IPS-18c (cell line): ENCODE data around the gene ZMYM1.
A peak's percentile ranks its signal among the peaks of the same experiment; 100 is the strongest.
"Not testable (repeated sequence)": the region's sequence is repeated elsewhere in the genome, so short reads cannot be mapped to it uniquely, and the experiment has no call there.

ENCODE experiments used
- H3K4me3 ChIP-seq: 2 replicates; pipeline ENCODE4 v1.7.0; 2013; ENCODE audit warnings: low read depth, mild to moderate bottlenecking, low read length, moderate library complexity; ENCODE audit not compliant: insufficient read depth
- H3K9me3 ChIP-seq: one replicate; pipeline ENCODE4 v1.6.1; 2013; ENCODE audit warnings: mild to moderate bottlenecking, low read length, moderate library complexity; ENCODE audit not compliant: control insufficient read depth, insufficient read depth

The ZMYM1 gene

DNA sequence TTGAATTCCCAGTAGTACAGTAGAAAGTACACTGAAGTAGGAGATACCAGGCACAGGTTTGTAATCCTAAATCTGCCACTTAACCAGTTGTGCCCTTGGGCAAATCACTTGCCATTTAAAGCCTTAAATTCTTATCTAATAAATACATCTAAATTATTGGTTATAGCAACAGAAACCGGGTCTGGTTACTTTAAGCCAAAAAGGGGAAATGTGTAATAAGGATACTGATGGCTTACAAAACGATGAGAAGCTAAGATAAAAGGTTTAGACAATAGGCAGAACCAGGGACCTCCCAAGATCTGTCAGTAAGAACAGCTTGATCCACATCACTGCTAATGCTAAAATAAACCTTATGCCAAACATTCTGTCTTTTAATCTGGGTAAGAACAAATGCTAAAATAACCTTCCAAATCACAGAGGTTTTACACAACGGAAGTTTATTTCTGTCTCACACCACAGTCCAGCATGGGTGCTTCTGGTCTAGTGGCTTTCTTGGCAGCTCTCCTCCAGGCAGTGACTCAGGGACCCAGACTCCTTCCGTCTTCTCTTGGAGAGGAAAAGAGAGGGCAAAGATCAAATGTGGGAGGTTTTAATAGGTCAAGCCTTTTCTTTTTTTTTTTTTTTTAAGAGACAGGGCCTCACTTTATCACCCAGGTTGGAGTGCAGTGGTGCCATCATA lies 16.5 kb upstream of the ZMYM1 start:
- peaks cover 3% of the 10 kb centered on the region for H3K9me3 ChIP-seq
- H3K4me3 ChIP-seq = no peak overlapping the region

DNA sequence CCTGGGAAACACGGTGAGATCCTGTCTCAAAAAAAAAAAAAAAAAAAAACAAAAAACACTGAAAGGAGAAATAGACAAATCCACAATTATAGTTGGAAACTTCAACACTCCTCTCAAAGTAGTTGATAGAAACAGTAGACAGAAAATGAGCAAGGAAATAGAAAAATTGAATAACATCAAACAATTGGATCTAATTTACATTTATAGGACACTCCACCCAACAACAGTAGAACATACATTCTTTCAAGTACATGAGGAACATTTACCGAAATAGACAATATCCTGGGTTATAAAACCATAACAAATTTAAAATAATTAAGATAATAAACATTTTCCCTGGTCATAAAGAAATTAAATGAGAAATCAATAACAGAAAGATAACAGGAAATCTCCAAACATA lies 14.9 kb upstream of the ZMYM1 start:
- H3K9me3 ChIP-seq = no peaks in the 10 kb centered on the region

DNA sequence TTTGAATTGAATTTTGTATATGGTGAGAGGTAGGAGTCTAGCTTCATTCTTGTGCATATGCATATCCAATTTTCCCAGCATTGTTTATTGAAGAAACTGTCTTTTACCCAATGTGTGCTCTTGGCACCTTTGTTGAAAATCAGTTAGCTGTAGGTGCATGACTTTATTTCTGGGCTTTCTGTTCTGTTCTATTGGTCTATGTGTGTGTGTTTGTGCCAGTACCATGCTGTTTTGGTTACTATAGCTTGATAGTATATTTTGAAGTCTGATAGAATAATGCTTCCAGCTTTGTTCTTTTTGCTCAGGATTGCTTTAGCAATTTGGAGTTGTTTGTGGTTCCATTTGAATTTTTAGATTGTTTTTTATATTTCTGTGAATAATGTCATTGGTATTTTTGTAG lies 9.4 kb upstream of the ZMYM1 start:
- no peak overlapping the region for H3K4me3 ChIP-seq
- H3K9me3 ChIP-seq = peaks cover 2% of the 10 kb centered on the region

More for the DNA sequence above, 14.9 kb upstream of the ZMYM1 start:
- no peak overlapping the region for H3K4me3 ChIP-seq

DNA sequence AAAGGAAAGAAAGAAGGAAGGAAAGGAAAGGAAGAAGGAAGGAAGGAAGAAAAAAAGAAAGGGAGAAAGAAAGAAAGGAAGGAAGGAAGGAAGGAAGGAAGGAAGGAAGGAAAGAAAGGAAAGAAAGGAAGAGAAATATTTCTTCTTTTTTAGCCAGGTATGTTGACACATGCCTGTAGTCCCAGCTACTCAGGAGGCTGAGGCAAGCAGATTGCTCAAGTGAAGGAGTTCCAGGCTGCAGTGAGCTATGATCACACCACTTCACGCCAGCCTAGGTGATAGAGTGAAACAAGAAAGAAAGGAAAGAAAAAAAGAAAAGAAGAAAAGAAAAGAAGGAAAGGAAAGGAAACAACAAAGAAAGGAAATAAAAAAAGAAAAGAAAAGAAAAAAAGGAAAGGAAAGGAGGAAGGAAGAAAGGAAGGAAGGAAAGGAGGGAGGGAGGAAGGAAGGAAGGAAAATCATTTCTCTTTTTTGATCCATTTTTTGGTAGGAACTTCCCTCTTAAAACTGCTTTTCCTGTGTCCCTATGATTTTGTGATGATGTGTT lies 5.8 kb upstream of the ZMYM1 start:
- H3K9me3 ChIP-seq = peaks cover 2% of the 10 kb centered on the region
- no peak overlapping the region for H3K4me3 ChIP-seq

DNA sequence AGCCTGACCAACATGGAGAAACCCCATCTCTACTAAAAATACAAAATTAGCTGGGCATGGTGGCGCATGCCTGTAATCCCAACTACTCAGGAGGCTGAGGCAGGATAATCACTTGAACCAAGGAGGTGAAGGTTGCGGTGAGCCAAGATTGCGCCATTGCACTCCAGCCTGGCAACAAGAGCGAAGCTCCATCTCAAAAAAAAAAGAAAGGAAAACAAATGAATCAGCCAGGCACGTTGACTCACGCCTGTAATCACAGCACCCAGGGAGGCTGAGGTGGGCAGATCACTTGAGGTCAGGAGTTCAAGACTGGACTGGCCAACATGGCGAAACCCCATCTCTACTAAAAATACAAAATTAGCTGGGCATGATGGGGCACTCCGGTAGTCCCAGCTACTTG lies 2.8 kb upstream of the ZMYM1 start:
- not testable (repeated sequence) for H3K9me3 ChIP-seq, H3K4me3 ChIP-seq

DNA sequence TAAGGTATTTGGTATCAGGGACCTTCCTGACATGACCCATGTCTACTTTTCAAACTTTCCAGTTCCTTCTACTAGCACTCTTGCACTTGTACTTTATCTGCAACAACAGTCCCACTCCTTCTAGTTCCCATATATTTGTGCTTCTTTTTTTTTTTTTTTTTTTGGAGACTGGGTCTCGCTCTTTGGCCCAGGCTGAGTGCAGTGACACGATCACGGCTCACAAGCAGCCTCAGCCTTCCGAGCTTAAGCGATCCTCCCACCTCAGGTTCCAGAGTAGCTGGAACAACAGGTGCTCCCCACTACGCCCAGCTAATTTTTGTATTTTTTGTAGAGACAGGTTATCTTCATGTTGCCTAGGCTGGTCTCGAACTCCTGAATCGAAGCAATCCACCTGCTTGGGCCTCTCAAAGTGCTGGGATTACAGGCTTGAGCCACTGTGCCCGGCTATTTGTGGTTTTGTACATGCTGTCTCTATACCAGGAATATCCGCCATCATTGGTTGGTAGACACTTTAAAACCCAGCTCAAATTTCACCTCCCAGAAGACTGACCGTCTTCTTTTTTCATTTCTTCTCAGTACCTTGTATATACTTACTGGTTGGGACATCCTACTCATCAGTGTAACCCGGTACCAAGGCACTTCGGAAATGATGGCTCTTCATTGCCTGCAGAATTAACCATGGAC lies 1.1 kb downstream of the ZMYM1 start:
- peak overlapping the region; percentile 81 for H3K4me3 ChIP-seq
- no peaks in the 10 kb centered on the region for H3K9me3 ChIP-seq

DNA sequence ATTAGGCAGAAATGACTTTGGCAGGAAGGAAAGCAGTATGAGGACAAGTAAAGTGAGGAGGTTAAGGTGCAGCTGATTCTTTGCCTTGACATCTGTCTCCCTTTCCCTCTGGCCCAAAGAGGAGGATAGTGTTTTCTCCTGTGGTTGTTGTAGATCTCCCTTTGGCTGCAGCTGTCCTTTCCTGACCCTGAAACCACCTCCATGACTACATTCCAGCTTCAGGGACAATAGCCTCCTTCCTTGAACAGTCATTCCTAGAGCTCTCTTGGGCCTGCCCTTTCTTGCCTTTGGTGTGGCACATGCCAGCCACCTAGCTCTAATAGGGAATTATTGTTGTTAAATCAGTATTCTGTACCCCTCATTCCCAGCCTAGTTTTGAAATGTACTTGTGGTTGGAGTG lies 6.2 kb downstream of the ZMYM1 start:
- H3K4me3 ChIP-seq = no peak overlapping the region

DNA sequence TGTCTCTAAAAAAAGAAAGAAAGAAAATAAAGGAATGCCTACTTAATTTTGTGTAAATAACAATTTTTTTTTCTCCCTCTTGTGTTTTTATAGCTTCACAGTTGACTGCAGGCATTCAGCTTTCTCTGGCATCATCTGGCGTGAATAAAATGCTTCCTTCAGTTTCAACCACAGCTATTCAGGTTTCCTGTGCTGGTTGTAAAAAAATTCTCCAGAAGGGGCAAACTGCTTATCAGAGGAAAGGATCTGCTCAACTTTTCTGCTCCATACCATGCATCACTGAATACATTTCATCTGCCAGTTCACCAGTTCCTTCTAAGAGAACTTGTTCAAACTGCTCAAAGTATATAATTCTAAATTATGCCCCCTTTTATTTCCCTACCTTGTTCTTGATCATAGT lies 18.0 kb downstream of the ZMYM1 start:
- Histone ChIP-seq H3K4me3 (no peak overlapping the region), H3K9me3 (no peaks in the 10 kb centered on the region)

More for the DNA sequence above, 6.2 kb downstream of the ZMYM1 start:
- no peaks in the 10 kb centered on the region for H3K9me3 ChIP-seq

DNA sequence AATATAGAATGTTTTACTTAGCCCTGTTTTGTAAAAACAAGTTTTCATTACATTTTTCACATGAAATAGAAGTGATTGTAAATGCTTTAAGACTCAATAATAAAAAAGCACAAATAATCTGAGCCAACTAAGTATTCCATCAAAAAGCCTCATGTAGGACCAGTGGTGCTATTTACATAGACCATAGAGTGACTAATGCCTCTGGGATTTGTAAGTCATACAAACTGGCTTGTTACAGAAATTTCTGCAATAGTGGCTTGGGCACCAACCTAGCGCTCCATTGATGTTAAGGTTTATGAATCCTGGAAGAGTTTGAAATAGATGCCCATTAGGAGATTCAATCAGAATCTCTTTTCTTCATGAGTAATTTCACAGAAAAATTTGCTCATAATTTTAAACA lies 31.9 kb downstream of the ZMYM1 start:
- H3K9me3 ChIP-seq = no peaks in the 10 kb centered on the region
- H3K4me3 ChIP-seq = no peak overlapping the region

DNA sequence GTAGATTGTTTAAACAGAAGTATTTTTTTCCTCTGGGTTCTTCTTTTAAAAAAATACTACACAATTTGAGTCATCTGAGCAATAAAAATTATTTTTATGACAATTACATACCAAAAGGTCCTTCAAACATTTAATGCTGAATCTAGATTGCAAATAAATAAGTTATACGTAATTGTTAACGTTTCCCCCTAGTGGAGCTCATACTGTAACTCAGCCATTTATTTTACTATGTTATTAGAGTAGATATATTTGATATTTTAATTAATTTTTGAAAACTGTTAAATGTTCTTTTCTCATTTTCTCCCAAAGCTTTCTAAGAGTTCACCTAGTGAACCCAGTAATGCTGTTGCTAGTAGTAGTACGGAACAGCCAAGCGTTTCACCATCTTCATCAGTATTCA lies 33.5 kb downstream of the ZMYM1 start:
- no peak overlapping the region for H3K4me3 ChIP-seq

DNA sequence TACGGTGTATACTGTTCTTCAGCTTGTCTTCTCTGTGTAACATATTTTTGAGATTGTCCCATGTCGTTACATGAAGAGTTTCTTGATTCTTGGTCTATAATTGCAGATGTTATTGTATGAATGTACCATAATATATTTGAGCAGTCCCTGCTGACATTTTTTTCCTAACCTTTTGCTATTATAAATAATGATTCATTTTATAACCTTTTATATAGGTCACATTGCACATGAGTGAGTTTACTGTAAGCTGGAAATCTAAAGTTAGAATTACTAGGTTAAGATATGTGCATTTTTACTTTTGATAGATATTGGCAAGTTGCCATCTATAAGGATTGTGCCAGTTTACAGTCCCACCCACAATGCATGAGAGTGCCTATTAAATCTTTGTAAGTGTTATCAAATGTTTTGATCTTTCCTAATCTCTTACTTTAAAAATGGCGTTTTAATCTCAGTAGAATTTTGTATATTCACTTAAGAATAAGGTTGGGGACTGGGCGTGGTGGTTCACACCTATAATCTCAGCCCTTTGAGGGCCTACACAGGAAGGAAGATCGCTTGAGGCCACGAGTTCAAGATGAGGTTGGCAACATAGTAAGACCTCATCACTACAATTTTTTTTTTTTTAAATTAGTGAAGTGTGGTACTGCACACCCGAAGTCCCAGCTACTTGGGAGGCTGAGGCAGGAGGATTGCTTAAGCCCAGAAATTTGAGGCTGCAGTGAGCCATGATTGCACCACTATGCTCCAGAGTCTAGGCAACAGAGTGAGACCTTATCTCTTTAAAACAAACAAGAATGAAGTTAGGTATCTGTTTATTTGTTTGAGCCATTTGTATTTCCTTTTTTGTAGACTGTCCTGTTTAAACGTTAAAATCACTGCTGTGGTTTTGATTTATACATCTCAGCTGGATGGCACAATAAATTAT lies 36.5 kb downstream of the ZMYM1 start:
- Histone ChIP-seq H3K4me3 (no peak overlapping the region), H3K9me3 (no peaks in the 10 kb centered on the region)

More for the DNA sequence above, 33.5 kb downstream of the ZMYM1 start:
- H3K9me3 ChIP-seq = no peaks in the 10 kb centered on the region

DNA sequence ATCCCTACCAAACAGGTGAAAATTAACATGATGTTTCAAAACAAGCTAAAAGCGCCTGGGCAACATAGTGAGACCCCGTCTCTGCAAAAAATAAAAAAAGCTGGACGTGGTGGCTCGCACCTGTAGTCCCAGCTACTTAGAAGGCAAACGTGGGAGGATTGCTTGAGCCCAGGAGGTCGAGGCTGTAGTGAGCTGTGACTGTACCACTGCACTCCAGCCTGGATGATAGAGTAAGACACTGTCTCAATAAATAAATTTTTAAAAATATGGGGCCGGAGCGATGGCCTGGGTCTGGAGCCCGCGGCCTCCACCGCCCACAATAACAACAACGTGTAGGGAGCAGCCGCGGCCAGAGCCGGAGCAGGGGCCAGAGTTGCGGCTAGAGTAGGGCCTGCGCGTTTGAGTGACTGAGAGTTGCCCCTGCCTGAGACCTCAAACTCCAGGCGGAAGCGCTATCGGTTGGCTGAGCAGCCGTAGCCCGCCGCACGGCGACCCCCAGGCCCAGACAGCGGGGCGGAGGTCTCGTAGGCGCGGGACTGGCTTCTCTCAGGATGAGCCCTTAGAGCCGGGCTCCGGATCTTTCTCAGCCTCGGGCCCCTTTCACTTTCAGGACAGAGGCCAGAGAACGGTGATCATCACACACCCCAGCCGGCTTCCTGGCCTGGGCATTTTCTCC lies 41.4 kb downstream of the ZMYM1 start:
- Histone ChIP-seq H3K9me3 (no peaks in the 10 kb centered on the region), H3K4me3 (no peak overlapping the region)

DNA sequence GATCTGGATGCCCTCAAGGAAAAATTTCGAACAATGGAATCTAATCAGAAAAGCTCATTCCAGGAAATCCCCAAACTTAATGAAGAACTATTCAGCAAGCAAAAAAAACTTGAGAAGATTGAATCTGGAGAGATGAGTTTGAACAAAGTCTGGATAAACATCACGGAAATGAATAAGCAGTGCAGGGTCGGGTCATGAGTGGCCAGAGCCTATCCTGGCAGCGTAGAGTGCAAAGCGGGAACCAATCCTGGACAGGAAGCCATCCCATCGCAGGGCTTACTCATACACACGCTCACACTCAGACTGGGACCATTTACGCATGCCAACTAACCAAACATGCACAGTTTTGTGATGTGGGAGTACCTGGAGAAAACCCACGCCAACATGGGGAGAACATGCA lies 43.1 kb downstream of the ZMYM1 start:
- no peaks in the 10 kb centered on the region for H3K9me3 ChIP-seq
- no peak overlapping the region for H3K4me3 ChIP-seq

DNA sequence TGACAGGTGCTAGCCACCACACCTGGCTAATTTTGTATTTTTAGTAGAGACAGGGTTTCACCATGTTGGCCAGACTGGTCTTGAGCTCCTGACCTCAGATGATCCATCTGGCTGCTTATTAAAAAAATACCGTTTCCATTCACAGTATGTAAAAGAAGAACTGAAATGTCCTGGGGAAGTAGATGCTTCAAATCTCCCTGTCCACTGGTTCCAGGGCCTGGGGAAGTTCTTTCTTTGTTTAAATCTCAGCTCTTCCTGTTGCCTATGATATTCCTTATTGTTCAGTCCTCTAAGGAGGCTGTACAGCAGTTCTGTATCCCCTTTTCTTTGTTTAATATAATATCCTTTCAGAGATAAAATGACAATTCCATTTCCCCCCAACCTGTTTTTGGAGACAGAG lies 47.4 kb downstream of the ZMYM1 start:
- peaks cover 7% of the 10 kb centered on the region for H3K9me3 ChIP-seq
- no peak overlapping the region for H3K4me3 ChIP-seq

DNA sequence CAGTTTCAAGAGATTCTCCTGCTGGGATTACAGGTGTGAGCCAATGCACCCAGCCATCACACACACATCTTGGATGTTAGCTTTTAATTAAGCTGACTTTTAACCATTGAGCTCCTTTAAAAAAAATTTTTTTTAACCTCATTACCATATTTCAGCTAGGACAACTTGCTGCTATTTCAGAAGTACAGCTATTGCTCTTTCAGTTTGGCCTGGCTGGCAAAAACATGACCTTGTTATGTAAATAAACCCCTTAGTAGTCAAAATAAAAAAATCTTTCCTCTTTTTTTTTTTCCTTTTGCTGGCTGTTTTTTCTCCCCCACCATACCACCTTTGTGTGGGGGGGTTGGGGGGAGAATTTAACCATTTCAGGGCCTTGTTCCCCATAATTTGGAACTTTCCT lies 49.9 kb downstream of the ZMYM1 start:
- Histone ChIP-seq H3K4me3 (no peak overlapping the region), H3K9me3 (peaks cover 7% of the 10 kb centered on the region)

DNA sequence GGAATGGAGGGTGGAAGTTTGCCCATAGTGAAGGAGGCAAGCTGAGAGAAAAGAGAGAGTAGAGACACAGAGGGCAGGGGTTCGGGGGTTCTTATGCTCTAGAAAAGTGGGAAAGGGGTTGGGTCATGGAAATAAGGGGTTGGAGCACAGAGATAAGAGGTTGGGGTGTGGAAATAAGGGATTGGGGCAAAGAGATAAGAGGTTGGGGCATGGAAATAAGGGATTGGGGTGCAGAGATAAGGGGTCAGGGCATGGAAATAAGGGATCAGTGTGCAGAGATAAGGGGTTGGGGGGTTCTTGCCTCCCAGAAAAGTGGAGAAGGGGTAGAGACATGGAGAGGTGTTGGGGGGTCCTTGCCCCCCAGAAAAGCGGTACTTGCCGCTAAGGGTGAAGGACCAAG lies 57.6 kb downstream of the ZMYM1 start:
- Histone ChIP-seq H3K9me3 (no peaks in the 10 kb centered on the region), H3K4me3 (no peak overlapping the region)

DNA sequence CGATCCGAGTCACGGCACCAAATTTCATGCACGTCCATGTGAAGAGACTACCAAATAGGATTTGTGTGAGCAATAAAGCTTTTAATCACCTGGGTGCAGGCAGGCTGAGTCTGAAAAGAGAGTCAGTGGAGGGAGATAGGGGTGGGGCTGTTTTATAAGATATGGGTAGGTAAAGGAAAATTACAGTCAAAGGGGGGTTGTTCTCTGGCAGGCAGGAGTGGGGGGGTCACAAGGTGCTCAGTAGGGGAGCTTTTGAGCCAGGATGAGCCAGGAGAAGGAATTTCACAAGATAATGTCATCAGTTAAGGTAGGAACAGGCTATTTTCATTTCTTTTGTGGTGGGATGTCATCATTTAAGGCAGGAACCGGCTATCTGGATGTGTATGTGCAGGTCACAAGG lies 58.4 kb downstream of the ZMYM1 start:
- not testable (repeated sequence) for H3K9me3 ChIP-seq, H3K4me3 ChIP-seq
